ENCODE measurements around the gene SHQ1. TPM values are rescaled to one million over a fixed set of nuclear protein-coding genes. Genes with fewer than 3 reads are reported as not detected.

SHQ1 gene
- total RNA-seq, 1 experiment from 2014 or later = 32.5 TPM

GRCh38 chr3:72848703-72849081 lies 447 bp upstream of the SHQ1 start:
- Histone ChIP-seq H3K27me3 (ENCODE audit: insufficient read depth, low read length) (peaks cover 2% of the 10 kb centered on the region; the same call in 1 of the 2 replicates), H2BK5ac (ENCODE audit: insufficient read length, low read length) (no peak overlapping the region), H4K91ac (ENCODE audit: insufficient read length, low read depth, low read length) (no peak overlapping the region), H3K27ac (ENCODE audit: insufficient read length, low read depth, low read length) (no peak overlapping the region), H3K9ac (ENCODE audit: extremely low read depth, insufficient read length, low read length) (no peak overlapping the region), H2AFZ (ENCODE audit: low read length) (peak overlapping the region; percentile 40), H3K56ac (ENCODE audit: insufficient read length, low read depth, low read length) (no peak overlapping the region), H3K4me2 (ENCODE audit: insufficient read depth, insufficient read length, low read length) (peak overlapping the region; percentile 83), H3K4ac (ENCODE audit: low read depth, low read length) (no peak overlapping the region), H2BK12ac (ENCODE audit: insufficient read length, low read depth, low read length) (no peak overlapping the region), H3K23ac (ENCODE audit: insufficient read length, low read depth, low read length) (no peak overlapping the region), H2BK120ac (ENCODE audit: low read depth, low read length, poor library complexity, severe bottlenecking) (no peak overlapping the region), H3K79me2 (ENCODE audit: insufficient read depth, low read length) (no peaks in the 10 kb centered on the region; the same call in 1 of the 2 replicates), H3K23me2 (ENCODE audit: insufficient read length, low read depth, low read length, poor library complexity, severe bottlenecking) (peaks cover 12% of the 10 kb centered on the region), H3K79me1 (ENCODE audit: insufficient read depth, low read depth, low read length, poor library complexity, severe bottlenecking) (no peaks in the 10 kb centered on the region), H3K9me3 (ENCODE audit: control insufficient read depth, low read depth, low read length) (no peaks in the 10 kb centered on the region), H2AK5ac (ENCODE audit: insufficient read length, low read length) (no peak overlapping the region), H4K20me1 (ENCODE audit: control insufficient read depth, insufficient read depth, insufficient read length) (no peaks in the 10 kb centered on the region), H3T11ph (ENCODE audit: low read length) (no peak overlapping the region), H4K8ac (replicated peaks; ENCODE audit: insufficient read length, low read depth, low read length) (no peak overlapping the region), H4K5ac (ENCODE audit: insufficient read length, low read depth, low read length) (no peak overlapping the region), H3K14ac (ENCODE audit: insufficient read depth, low read length) (no peak overlapping the region), H3K4me1 (ENCODE audit: insufficient read depth, low read length) (no peaks in the 10 kb centered on the region), H2BK20ac (ENCODE audit: low read depth, low read length, poor library complexity, severe bottlenecking) (no peak overlapping the region), H3K18ac (ENCODE audit: insufficient read length, low read depth, low read length) (no peak overlapping the region), H2BK15ac (ENCODE audit: low read depth, low read length) (no peak overlapping the region)
- Mint-ChIP-seq H3K9me3 (no peaks in the 10 kb centered on the region), H3K36me3 (ENCODE audit: insufficient read depth in 1 of 3, low read depth in 3 of 3) (no peaks in the 10 kb centered on the region), H3K4me1 (peaks cover 17 to 25% of the 10 kb centered on the region in 2 experiments), H3K27me3 (ENCODE audit: low read depth) (peaks cover 28% of the 10 kb centered on the region), H3K27ac (no peak overlapping the region), H3K4me3 (peak overlapping the region; percentile 92 to 95)
- no peak for TF ChIP-seq CTCF (conservative IDR thresholded peaks at IDR 0.05)
- no peak for DNase-seq
- no CpG with 5 or more reads among the region's 11 CpGs for WGBS (ENCODE audit: extremely low coverage, insufficient read length, low lambda C conversion rate)
